ENCODE measurements around the gene SLC7A8. TPM values are rescaled to one million over a fixed set of nuclear protein-coding genes. Genes with fewer than 3 reads are reported as not detected.

Gene SLC7A8
- total and polyA plus RNA-seq, 2 donors (not counting 1 experiment from before 2014, with no cell fraction given): 1.4 to 10.2 TPM

GRCh38 chr14:23171222-23171975, 12.1 kb downstream of the SLC7A8 start:
- Histone ChIP-seq H3K4me2 (ENCODE audit: extremely low read depth, insufficient read depth, low read length) (no peak overlapping the region), H3K4me1 (ENCODE audit: control insufficient read depth, extremely low read depth, insufficient read depth, low read length) (no peaks in the 10 kb centered on the region), H3K9ac (ENCODE audit: insufficient read depth, low read length) (no peak overlapping the region), H3K79me2 (ENCODE audit: control insufficient read depth, insufficient read depth, low read length) (no peaks in the 10 kb centered on the region), H3K9me3 (ENCODE audit: control insufficient read depth, insufficient read depth, low read depth, low read length) (no peaks in the 10 kb centered on the region), H2AFZ (ENCODE audit: low read length) (no peak overlapping the region), H3K36me3 (ENCODE audit: control insufficient read depth, insufficient read depth, low read length) (no peaks in the 10 kb centered on the region), H3K27me3 (ENCODE audit: control insufficient read depth, insufficient read depth, low read length) (peaks cover 12% of the 10 kb centered on the region), H3K27ac (ENCODE audit: insufficient read depth, low read length) (no peak overlapping the region), H4K20me1 (ENCODE audit: control insufficient read depth, extremely low read depth, insufficient read depth, low read length) (no peaks in the 10 kb centered on the region), H3K4me3 (replicated peaks in 1 of 4; ENCODE audit: control extremely low read depth in 1 of 4, insufficient read depth in 1 of 4, low read depth in 3 of 4, low read length in 4 of 4) (no peak overlapping the region)
- TF ChIP-seq CTCF (conservative IDR thresholded peaks at IDR 0.05 in 1 of 2, IDR thresholded peaks at IDR 0.05 in 1 of 2; ENCODE audit: low read depth in 1 of 2, low read length in 2 of 2) (no peak), EZH2 (IDR thresholded peaks at IDR 0.05; ENCODE audit: low read length, missing control alignments) (no peak)
- peak in 1 of 2 donors; percentile 59 for DNase-seq (ENCODE audit: low read depth in 2 of 2)

- no peak overlapping the region for H2AFZ ChIP-seq (ENCODE audit: low read length)
- H3K27ac ChIP-seq (ENCODE audit: insufficient read depth, low read length): no peak overlapping the region
- no peak for DNase-seq (ENCODE audit: low read depth in 2 of 2)
- no peaks in the 10 kb centered on the region for H3K79me2 ChIP-seq (ENCODE audit: control insufficient read depth, insufficient read depth, low read length)
- H3K4me2 ChIP-seq (ENCODE audit: extremely low read depth, insufficient read depth, low read length): no peak overlapping the region
- no peaks in the 10 kb centered on the region for H3K9me3 ChIP-seq (ENCODE audit: control insufficient read depth, insufficient read depth, low read depth, low read length)
- H3K4me3 ChIP-seq (replicated peaks in 1 of 4; ENCODE audit: control extremely low read depth in 1 of 4, insufficient read depth in 1 of 4, low read depth in 3 of 4, low read length in 4 of 4): no peak overlapping the region
- H3K27me3 ChIP-seq (ENCODE audit: control insufficient read depth, insufficient read depth, low read length): peaks cover 15% of the 10 kb centered on the region
- no peaks in the 10 kb centered on the region for H3K36me3 ChIP-seq (ENCODE audit: control insufficient read depth, insufficient read depth, low read length)
- H3K4me1 ChIP-seq (ENCODE audit: control insufficient read depth, extremely low read depth, insufficient read depth, low read length): no peaks in the 10 kb centered on the region
- no peaks in the 10 kb centered on the region for H4K20me1 ChIP-seq (ENCODE audit: control insufficient read depth, extremely low read depth, insufficient read depth, low read length)
- TF ChIP-seq CTCF (conservative IDR thresholded peaks at IDR 0.05 in 1 of 2, IDR thresholded peaks at IDR 0.05 in 1 of 2; ENCODE audit: low read depth in 1 of 2, low read length in 2 of 2) (no peak), EZH2 (IDR thresholded peaks at IDR 0.05; ENCODE audit: low read length, missing control alignments) (no peak)
- H3K9ac ChIP-seq (ENCODE audit: insufficient read depth, low read length): no peak overlapping the region
Measured at GRCh38 chr14:23169622-23170021, 13.8 kb downstream of the SLC7A8 start.

- H3K4me2 ChIP-seq (ENCODE audit: extremely low read depth, insufficient read depth, low read length): no peak overlapping the region
- no peaks in the 10 kb centered on the region for H3K4me1 ChIP-seq (ENCODE audit: control insufficient read depth, extremely low read depth, insufficient read depth, low read length)
- TF ChIP-seq EZH2 (IDR thresholded peaks at IDR 0.05; ENCODE audit: low read length, missing control alignments) (no peak), CTCF (conservative IDR thresholded peaks at IDR 0.05 in 1 of 2, IDR thresholded peaks at IDR 0.05 in 1 of 2; ENCODE audit: low read depth in 1 of 2, low read length in 2 of 2) (no peak)
- H3K9ac ChIP-seq (ENCODE audit: insufficient read depth, low read length): no peak overlapping the region
- no peaks in the 10 kb centered on the region for H3K9me3 ChIP-seq (ENCODE audit: control insufficient read depth, insufficient read depth, low read depth, low read length)
- no peaks in the 10 kb centered on the region for H3K79me2 ChIP-seq (ENCODE audit: control insufficient read depth, insufficient read depth, low read length)
- H2AFZ ChIP-seq (ENCODE audit: low read length): no peak overlapping the region
- no peak overlapping the region for H3K4me3 ChIP-seq (replicated peaks in 1 of 4; ENCODE audit: control extremely low read depth in 1 of 4, insufficient read depth in 1 of 4, low read depth in 3 of 4, low read length in 4 of 4)
- peaks cover 15% of the 10 kb centered on the region for H3K27me3 ChIP-seq (ENCODE audit: control insufficient read depth, insufficient read depth, low read length)
- no peak overlapping the region for H3K27ac ChIP-seq (ENCODE audit: insufficient read depth, low read length)
- H4K20me1 ChIP-seq (ENCODE audit: control insufficient read depth, extremely low read depth, insufficient read depth, low read length): no peaks in the 10 kb centered on the region
- DNase-seq (ENCODE audit: low read depth in 2 of 2): no peak
- no peaks in the 10 kb centered on the region for H3K36me3 ChIP-seq (ENCODE audit: control insufficient read depth, insufficient read depth, low read length)
Measured at GRCh38 chr14:23168246-23168645, 15.2 kb downstream of the SLC7A8 start.
